H1 (cell line): Measurements from ENCODE around the gene CALY. TPM values are rescaled to one million over a fixed set of nuclear protein-coding genes. Genes with fewer than 3 reads are reported as not detected.

Experiments
- CTCF ChIA-PET: fragments of 300-600 bp; sonication (Branson Sonifier 250); formaldehyde crosslinking; loops from one replicate; lab custom pipeline; 2021; ENCODE audit not compliant: partially characterized antibody; lab: Charles Lee
- POLR2A ChIA-PET: fragments of 300-600 bp; sonication (Branson Sonifier 250); formaldehyde crosslinking; loops from one replicate; lab custom pipeline; 2021; ENCODE audit warnings: inconsistent platforms; ENCODE audit not compliant: partially characterized antibody; lab: Charles Lee
- DNase-seq, 2 experiments: peaks; one replicate each; pipeline versions ENCODE4 v3.0.0 to v3.0.0-alpha.2; 2010 to 2022; ENCODE audit warnings: low spot score in 2 of 2, low read depth in 1 of 2, mixed read lengths in 1 of 2
- FAIRE-seq: peaks from 2 replicates; lab custom pipeline; 2011; peaks lifted over from hg19 to GRCh38; lab: Jason Lieb, UNC
- H2AFZ ChIP-seq: 2 replicates; pipeline ENCODE4 v1.8.1; 2012; ENCODE audit warnings: low read length, inconsistent platforms
- H2AK5ac ChIP-seq: 2 replicates; pipeline ENCODE4 v1.6.1; 2013; ENCODE audit warnings: low read depth, low read length
- H2BK120ac ChIP-seq: replicated peaks from 2 replicates; pipeline ENCODE3; 2013; ENCODE audit warnings: low read depth, low read length, inconsistent platforms
- H2BK12ac ChIP-seq: 2 replicates; pipeline ENCODE4 v1.6.1; 2013; ENCODE audit warnings: low read depth, low read length
- H2BK15ac ChIP-seq: 2 replicates; pipeline ENCODE4 v1.6.1; 2013; ENCODE audit warnings: low read length
- H2BK20ac ChIP-seq: 2 replicates; pipeline ENCODE4 v1.6.1; 2013; ENCODE audit warnings: low read length
- H2BK5ac ChIP-seq: 2 replicates; pipeline ENCODE4 v1.6.1; 2013; ENCODE audit warnings: low read depth, low read length
- H3K14ac ChIP-seq: 2 replicates; pipeline ENCODE4 v1.6.1; 2013; ENCODE audit warnings: inconsistent platforms; ENCODE audit not compliant: insufficient read length
- H3K18ac ChIP-seq: 2 replicates; pipeline ENCODE4 v1.6.1; 2013; ENCODE audit warnings: low read length; ENCODE audit errors: extremely low read depth
- H3K23ac ChIP-seq: 2 replicates; pipeline ENCODE4 v1.6.1; 2013; ENCODE audit warnings: inconsistent platforms; ENCODE audit not compliant: insufficient read length
- H3K23me2 ChIP-seq: 2 replicates; pipeline ENCODE4 v1.6.1; 2013; ENCODE audit warnings: low read depth, low read length
- H3K27ac ChIP-seq: 2 replicates; pipeline ENCODE4 v1.6.1; 2011; ENCODE audit warnings: low read depth, low read length, inconsistent platforms
- H3K27me3 ChIP-seq, 4 experiments: replicated peaks in 1 of 4; 1 replicate in 1 of 4; 2 replicates in 3 of 4; pipeline versions ENCODE4 v1.6.1 to v1.8.1; 2011 to 2013; ENCODE audit warnings: low read length in 3 of 4, mild to moderate bottlenecking in 3 of 4, inconsistent platforms in 2 of 4, mixed read lengths in 2 of 4, moderate library complexity in 1 of 4; ENCODE audit not compliant: control insufficient read depth in 3 of 4, insufficient read depth in 3 of 4; ENCODE audit errors: extremely low read depth in 1 of 4
- H3K36me3 ChIP-seq, 4 experiments: 2 replicates each; pipeline versions ENCODE4 v1.6.1 to v1.8.1; 2011 to 2013; ENCODE audit warnings: mild to moderate bottlenecking in 4 of 4, low read length in 3 of 4, moderate library complexity in 2 of 4, control low read depth in 1 of 4, inconsistent platforms in 1 of 4; ENCODE audit not compliant: insufficient read depth in 4 of 4, control insufficient read depth in 2 of 4
- H3K4ac ChIP-seq: replicated peaks from 2 replicates; pipeline ENCODE3; 2013; ENCODE audit warnings: low read length, low read depth, mixed read lengths, inconsistent platforms; ENCODE audit not compliant: insufficient read length
- H3K4me1 ChIP-seq, 4 experiments: replicated peaks in 1 of 4; 1 replicate in 1 of 4; 2 replicates in 3 of 4; pipeline versions ENCODE4 v1.6.1 to v1.8.1; 2011 to 2013; ENCODE audit warnings: low read length in 3 of 4, inconsistent platforms in 2 of 4, mixed read lengths in 1 of 4; ENCODE audit not compliant: insufficient read depth in 4 of 4, control insufficient read depth in 3 of 4
- H3K4me2 ChIP-seq, 2 experiments: 2 replicates each; pipeline versions ENCODE4 v1.6.1 to v1.8.1; 2011 to 2013; ENCODE audit warnings: low read depth in 2 of 2, low read length in 2 of 2, control low read depth in 1 of 2, inconsistent platforms in 1 of 2, mild to moderate bottlenecking in 1 of 2; ENCODE audit not compliant: insufficient read depth in 1 of 2
- H3K4me3 ChIP-seq, 4 experiments: fragments of 200-600, 300-600 bp in 1 of 4; sonication (generic), shearing (Covaris generic), sonication (Bioruptor Twin) in 1 of 4; 2 replicates each; pipeline versions ENCODE4 v1.5.1 to v1.8.1; 2011 to 2016; ENCODE audit warnings: low read length in 4 of 4, low read depth in 3 of 4, control low read depth in 2 of 4, inconsistent platforms in 2 of 4, mild to moderate bottlenecking in 2 of 4, mixed read lengths in 1 of 4, moderate library complexity in 1 of 4; ENCODE audit not compliant: insufficient read depth in 2 of 4; ENCODE audit errors: extremely low read depth in 1 of 4
- H3K56ac ChIP-seq: replicated peaks from 2 replicates; pipeline ENCODE3; 2013; ENCODE audit warnings: low read depth, mild to moderate bottlenecking, mixed read lengths, low read length, inconsistent platforms; ENCODE audit not compliant: insufficient read length
- H3K79me1 ChIP-seq: 2 replicates; pipeline ENCODE4 v1.6.1; 2013; ENCODE audit warnings: low read depth, low read length, control low read depth
- H3K79me2 ChIP-seq, 2 experiments: 2 replicates each; pipeline versions ENCODE4 v1.6.1 to v1.8.1; 2012 to 2013; ENCODE audit warnings: low read length in 2 of 2, mild to moderate bottlenecking in 2 of 2, inconsistent platforms in 1 of 2; ENCODE audit not compliant: insufficient read depth in 2 of 2, control insufficient read depth in 1 of 2
- H3K9ac ChIP-seq, 4 experiments: replicated peaks in 1 of 4; 1 replicate in 1 of 4; 2 replicates in 3 of 4; pipeline versions ENCODE4 v1.6.1 to v1.8.1; 2011 to 2013; ENCODE audit warnings: low read depth in 3 of 4, low read length in 3 of 4, control low read depth in 2 of 4, mild to moderate bottlenecking in 2 of 4, moderate library complexity in 2 of 4, inconsistent platforms in 1 of 4; ENCODE audit errors: extremely low read depth in 1 of 4
- H3K9me3 ChIP-seq, 2 experiments: 2 replicates each; pipeline versions ENCODE4 v1.6.1 to v1.8.1; 2012 to 2013; ENCODE audit warnings: mild to moderate bottlenecking in 2 of 2, moderate library complexity in 2 of 2, control low read depth in 1 of 2, inconsistent platforms in 1 of 2, low read depth in 1 of 2, low read length in 1 of 2, mixed read lengths in 1 of 2; ENCODE audit not compliant: insufficient read depth in 2 of 2
- H4K20me1 ChIP-seq, 2 experiments: replicated peaks in 1 of 2; 2 replicates each; pipeline versions ENCODE3 to v1.8.1; 2011 to 2013; ENCODE audit warnings: inconsistent platforms in 2 of 2, low read length in 2 of 2, mild to moderate bottlenecking in 1 of 2; ENCODE audit not compliant: insufficient read depth in 2 of 2, control insufficient read depth in 1 of 2
- H4K5ac ChIP-seq: 2 replicates; pipeline ENCODE4 v1.6.1; 2013; ENCODE audit warnings: low read length, low read depth, mixed read lengths, inconsistent platforms; ENCODE audit not compliant: insufficient read length
- H4K8ac ChIP-seq: 2 replicates; pipeline ENCODE4 v1.8.0; 2013; ENCODE audit warnings: mild to moderate bottlenecking, moderate library complexity, low read length, inconsistent platforms; ENCODE audit not compliant: insufficient read depth; ENCODE audit errors: extremely low read depth
- H4K91ac ChIP-seq: replicated peaks from 2 replicates; pipeline ENCODE3; 2013; ENCODE audit warnings: low read length, mixed read lengths, inconsistent platforms; ENCODE audit not compliant: insufficient read length
- ATF2 ChIP-seq: IDR thresholded peaks from 2 replicates; pipeline ENCODE4 v1.6.1; 2012; ENCODE audit warnings: low read length, inconsistent platforms
- BCL11A ChIP-seq, 2 experiments: IDR thresholded peaks; one replicate each; pipeline ENCODE4 v1.6.1; 2011; ENCODE audit warnings: low read depth in 2 of 2, low read length in 2 of 2, mild to moderate bottlenecking in 2 of 2
- EGR1 ChIP-seq: IDR thresholded peaks from 2 replicates; pipeline ENCODE4 v1.6.1; 2011; ENCODE audit warnings: low read depth, low read length, borderline replicate concordance
- GTF2F1 ChIP-seq: IDR thresholded peaks from 2 replicates; pipeline ENCODE4 v1.6.1; 2012; ENCODE audit warnings: low read depth, low read length, improper control_type of control experiment, borderline replicate concordance
- MAFK ChIP-seq: IDR thresholded peaks from 2 replicates; pipeline ENCODE4 v1.6.1; 2012; ENCODE audit warnings: low read depth, mild to moderate bottlenecking, improper control_type of control experiment, low read length
- POLR2A ChIP-seq, 2 experiments: IDR thresholded peaks; 1 replicate in 1 of 2; 2 replicates in 1 of 2; pipeline ENCODE4 v1.6.1; 2011; ENCODE audit warnings: low read depth in 2 of 2, low read length in 2 of 2, mild to moderate bottlenecking in 2 of 2; ENCODE audit errors: control extremely low read depth in 1 of 2
- RXRA ChIP-seq: IDR thresholded peaks from 2 replicates; pipeline ENCODE4 v1.6.1; 2011; ENCODE audit warnings: low read depth, mild to moderate bottlenecking, low read length, moderate library complexity; ENCODE audit not compliant: insufficient read depth
- SP2 ChIP-seq: IDR thresholded peaks from 2 replicates; pipeline ENCODE4 v1.6.1; 2012; ENCODE audit warnings: mild to moderate bottlenecking, low read length, inconsistent platforms
- SP4 ChIP-seq: IDR thresholded peaks from 2 replicates; pipeline ENCODE4 v1.6.1; 2012; ENCODE audit warnings: low read length, inconsistent platforms
- TEAD4 ChIP-seq: IDR thresholded peaks from 2 replicates; pipeline ENCODE4 v1.6.1; 2012; ENCODE audit warnings: low read depth, low read length, inconsistent platforms, mixed read lengths
- WGBS, 2 experiments: shearing (Covaris generic) in 1 of 2; methylation state at CpG; one replicate each; pipeline versions ENCODE4 v1.1.6 to v1.1.7; 2013 to 2015; ENCODE audit warnings: low lambda C conversion rate in 2 of 2, mixed read lengths in 2 of 2, inconsistent platforms in 1 of 2, low coverage in 1 of 2, missing lambda C conversion rate in 1 of 2; ENCODE audit not compliant: insufficient replicate concordance in 2 of 2, insufficient coverage in 1 of 2, insufficient read length in 1 of 2; ENCODE audit errors: extremely low coverage in 1 of 2, missing lambda C conversion rate in 1 of 2; 5-methylcytosine and 5-hydroxymethylcytosine counted together
- polyA plus RNA-seq, 7 experiments: library from polyadenylated mRNA; depleted of rRNA in 3 of 7; stranded (reverse) in 5 of 7; unstranded in 2 of 7; fragments of >200 nt in 5 of 7; fragments of 200-250 nt in 2 of 7; gene quantifications; 1 replicate in 5 of 7; 2 replicates in 1 of 7; 4 replicates in 1 of 7; pipeline versions ENCODE4 v1.2.1 to v1.2.3, GENCODE V29; 2011 to 2013; ENCODE audit warnings: missing spikeins in 2 of 7, mixed read lengths in 2 of 7
- total RNA-seq: library from RNA; stranded (reverse); fragmentation: NEBNext Ultra II Directional; extraction: Animal tissue kit (Norgen Biotek cat#: 25700); gene quantifications from 2 replicates; pipeline ENCODE4 v1.2.1, GENCODE V29; 2021

Gene CALY
- total and polyA plus RNA-seq, 2 of the 8 experiments (the other 6 are each of a cell fraction or from before 2014, with no cell fraction given): 1.3 to 1.5 TPM

GRCh38 chr10:133281084-133281483 is 55.6 kb downstream of the CALY start:
- H3K4ac ChIP-seq: no peak overlapping the region
- H2BK15ac ChIP-seq: no peak overlapping the region
- 86% methylated on average over 7 of the region's 15 CpGs; no CpG with 5 or more reads in 1 of the 2 experiments for WGBS, 2 experiments
- H3K23ac ChIP-seq: no peak overlapping the region
- no peaks in the 10 kb centered on the region for H3K79me2 ChIP-seq
- peaks cover 0 to 4% (median 3%) of the 10 kb centered on the region in 4 experiments; a peak in 5 of 7 replicates for H3K27me3 ChIP-seq
- H3K79me1 ChIP-seq: no peaks in the 10 kb centered on the region
- peaks cover 0 to 10% of the 10 kb centered on the region in 2 experiments for H4K20me1 ChIP-seq
- no peak overlapping the region for H3K27ac ChIP-seq
- no peak overlapping the region for H2BK12ac ChIP-seq
- peaks cover 7 to 39% (median 21%) of the 10 kb centered on the region in 4 experiments for H3K36me3 ChIP-seq
- no peak overlapping the region for H4K91ac ChIP-seq
- DNase-seq: no peak
- H3K18ac ChIP-seq: no peak overlapping the region
- H3K4me3 ChIP-seq: no peak overlapping the region
- H4K8ac ChIP-seq: no peak overlapping the region
- no peak overlapping the region for H2AFZ ChIP-seq
- H3K4me2 ChIP-seq: no peak overlapping the region
- POLR2A ChIA-PET: interaction anchor here (1.3 kb wide), 1 partner anchor 22 kb away, joined by 4 read pairs; no protein-coding TSS in a partner anchor
- no peak overlapping the region for H2BK20ac ChIP-seq
- no peak overlapping the region for H4K5ac ChIP-seq
- H3K56ac ChIP-seq: no peak overlapping the region
- H3K4me1 ChIP-seq: peaks cover 0 to 8% (median 6%) of the 10 kb centered on the region in 4 experiments; a peak in 5 of 7 replicates
- CTCF ChIA-PET: interaction anchor here (0.7 to 2.7 kb wide), 5 partner anchors 20 to 801 kb away, joined by 3 to 12 read pairs (median 3); no protein-coding TSS in a partner anchor
- H3K9me3 ChIP-seq: no peaks in the 10 kb centered on the region
- H2BK120ac ChIP-seq: no peak overlapping the region
- H2BK5ac ChIP-seq: no peak overlapping the region
- H2AK5ac ChIP-seq: no peak overlapping the region
- no peak for FAIRE-seq
- no peak overlapping the region for H3K9ac ChIP-seq
- H3K23me2 ChIP-seq: peaks cover 5% of the 10 kb centered on the region; the same call in 1 of the 2 replicates
- H3K14ac ChIP-seq: no peak overlapping the region
- TF ChIP-seq ATF2 (no peak), MAFK (no peak), BCL11A (IDR thresholded peaks at IDR 0.05; ENCODE audit: low read depth in 2 of 2, low read length in 2 of 2) (no peak), POLR2A (IDR thresholded peaks at IDR 0.05; ENCODE audit: control extremely low read depth in 1 of 2, low read depth in 2 of 2, low read length in 2 of 2) (no peak), GTF2F1 (no peak), SP4 (no peak), EGR1 (no peak), SP2 (no peak), RXRA (no peak), TEAD4 (no peak)
